Measurements from ENCODE around the gene HIRA.

Gene HIRA

DNA sequence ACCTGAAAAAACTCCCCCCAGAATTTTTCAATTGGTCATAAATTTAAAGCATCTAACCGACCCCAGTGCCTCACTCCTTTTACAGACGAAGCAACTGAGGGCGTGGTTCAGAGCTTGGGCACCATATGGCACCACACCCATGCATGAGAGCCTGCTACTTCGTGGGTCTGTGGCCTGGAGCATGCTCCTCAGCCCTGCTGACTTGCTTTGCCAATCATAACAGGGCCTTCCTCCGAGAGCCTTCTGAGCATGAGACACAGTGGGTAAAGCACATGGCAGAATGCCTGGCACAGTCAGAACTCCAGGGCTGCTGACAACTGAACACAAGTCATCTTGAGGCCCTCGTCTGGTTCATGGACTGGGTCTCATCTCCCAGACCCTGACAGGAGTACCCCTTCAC, 33.3 kb downstream of the HIRA start:
- no peaks in the 10 kb centered on the region for H3K27me3 ChIP-seq (ENCODE audit: control insufficient read depth, low read length)
- H3K27ac ChIP-seq (ENCODE audit: low read depth, low read length) = no peak overlapping the region
- 0 out of 2 replicates have a peak, but pooled peaks cover 6% of the 10 kb centered on the region for H4K20me1 ChIP-seq (ENCODE audit: control insufficient read depth, insufficient read depth, low read depth, low read length)
- no peak overlapping the region for H3K4me3 ChIP-seq (ENCODE audit: low read length)
- H3K9me2 ChIP-seq (replicated peaks; ENCODE audit: control insufficient read depth, low read length) = no peaks in the 10 kb centered on the region
- no peaks in the 10 kb centered on the region for H3K79me2 ChIP-seq (ENCODE audit: control insufficient read depth, low read length)
- peaks cover 79% of the 10 kb centered on the region for H3K36me3 ChIP-seq (ENCODE audit: control insufficient read depth, low read length)
- H3K9me3 ChIP-seq (ENCODE audit: control insufficient read depth, insufficient read depth, low read length) = no peaks in the 10 kb centered on the region
- TF ChIP-seq, protein P1, sequence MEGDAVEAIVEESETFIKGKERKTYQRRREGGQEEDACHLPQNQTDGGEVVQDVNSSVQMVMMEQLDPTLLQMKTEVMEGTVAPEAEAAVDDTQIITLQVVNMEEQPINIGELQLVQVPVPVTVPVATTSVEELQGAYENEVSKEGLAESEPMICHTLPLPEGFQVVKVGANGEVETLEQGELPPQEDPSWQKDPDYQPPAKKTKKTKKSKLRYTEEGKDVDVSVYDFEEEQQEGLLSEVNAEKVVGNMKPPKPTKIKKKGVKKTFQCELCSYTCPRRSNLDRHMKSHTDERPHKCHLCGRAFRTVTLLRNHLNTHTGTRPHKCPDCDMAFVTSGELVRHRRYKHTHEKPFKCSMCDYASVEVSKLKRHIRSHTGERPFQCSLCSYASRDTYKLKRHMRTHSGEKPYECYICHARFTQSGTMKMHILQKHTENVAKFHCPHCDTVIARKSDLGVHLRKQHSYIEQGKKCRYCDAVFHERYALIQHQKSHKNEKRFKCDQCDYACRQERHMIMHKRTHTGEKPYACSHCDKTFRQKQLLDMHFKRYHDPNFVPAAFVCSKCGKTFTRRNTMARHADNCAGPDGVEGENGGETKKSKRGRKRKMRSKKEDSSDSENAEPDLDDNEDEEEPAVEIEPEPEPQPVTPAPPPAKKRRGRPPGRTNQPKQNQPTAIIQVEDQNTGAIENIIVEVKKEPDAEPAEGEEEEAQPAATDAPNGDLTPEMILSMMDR (IDR thresholded peaks at IDR 0.05; ENCODE audit: low read depth, low read length, poor library complexity, severe bottlenecking) = no peak
- TF ChIP-seq EZH2phosphoT487 (IDR thresholded peaks at IDR 0.05; ENCODE audit: borderline replicate concordance, low read length) = no peak
- H3F3A ChIP-seq (ENCODE audit: control insufficient read depth, insufficient read depth) = no peaks in the 10 kb centered on the region
- H3K4me1 ChIP-seq (ENCODE audit: control insufficient read depth, low read length) = no peaks in the 10 kb centered on the region
- no peak overlapping the region for H3K4me2 ChIP-seq (ENCODE audit: low read length)

DNA sequence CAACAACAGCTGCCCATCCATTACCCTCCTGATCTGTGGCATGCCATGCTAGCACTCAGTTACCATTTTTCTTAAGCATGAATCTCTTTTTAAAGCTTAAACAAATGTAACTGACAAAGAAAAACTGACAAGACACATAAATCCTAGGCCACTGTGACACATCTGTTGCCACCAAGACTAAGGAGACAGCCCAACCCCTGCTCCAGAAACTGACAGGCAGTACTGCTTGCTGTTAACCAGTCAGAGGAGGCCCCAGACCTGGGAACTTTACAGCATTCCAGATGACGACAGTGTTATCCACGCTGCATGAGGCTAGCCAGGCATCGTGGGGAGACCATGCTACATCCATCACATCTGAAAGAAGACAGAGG, 33.8 kb downstream of the HIRA start:
- TF ChIP-seq, protein P1 (IDR thresholded peaks at IDR 0.05; ENCODE audit: low read depth, low read length, poor library complexity, severe bottlenecking) = no peak
- no peak for TF ChIP-seq EZH2phosphoT487 (IDR thresholded peaks at IDR 0.05; ENCODE audit: borderline replicate concordance, low read length)
- Histone ChIP-seq H3K27me3 (ENCODE audit: control insufficient read depth, low read length) (no peaks in the 10 kb centered on the region), H4K20me1 (ENCODE audit: control insufficient read depth, insufficient read depth, low read depth, low read length) (0 out of 2 replicates have a peak, but pooled peaks cover 6% of the 10 kb centered on the region), H3K9me3 (ENCODE audit: control insufficient read depth, insufficient read depth, low read length) (no peaks in the 10 kb centered on the region), H3K27ac (ENCODE audit: low read depth, low read length) (no peak overlapping the region), H3K9me2 (replicated peaks; ENCODE audit: control insufficient read depth, low read length) (no peaks in the 10 kb centered on the region), H3K4me3 (ENCODE audit: low read length) (no peak overlapping the region), H3K4me2 (ENCODE audit: low read length) (no peak overlapping the region), H3K4me1 (ENCODE audit: control insufficient read depth, low read length) (no peaks in the 10 kb centered on the region), H3K36me3 (ENCODE audit: control insufficient read depth, low read length) (peaks cover 82% of the 10 kb centered on the region), H3K79me2 (ENCODE audit: control insufficient read depth, low read length) (no peaks in the 10 kb centered on the region), H3F3A (ENCODE audit: control insufficient read depth, insufficient read depth) (no peaks in the 10 kb centered on the region)

DNA sequence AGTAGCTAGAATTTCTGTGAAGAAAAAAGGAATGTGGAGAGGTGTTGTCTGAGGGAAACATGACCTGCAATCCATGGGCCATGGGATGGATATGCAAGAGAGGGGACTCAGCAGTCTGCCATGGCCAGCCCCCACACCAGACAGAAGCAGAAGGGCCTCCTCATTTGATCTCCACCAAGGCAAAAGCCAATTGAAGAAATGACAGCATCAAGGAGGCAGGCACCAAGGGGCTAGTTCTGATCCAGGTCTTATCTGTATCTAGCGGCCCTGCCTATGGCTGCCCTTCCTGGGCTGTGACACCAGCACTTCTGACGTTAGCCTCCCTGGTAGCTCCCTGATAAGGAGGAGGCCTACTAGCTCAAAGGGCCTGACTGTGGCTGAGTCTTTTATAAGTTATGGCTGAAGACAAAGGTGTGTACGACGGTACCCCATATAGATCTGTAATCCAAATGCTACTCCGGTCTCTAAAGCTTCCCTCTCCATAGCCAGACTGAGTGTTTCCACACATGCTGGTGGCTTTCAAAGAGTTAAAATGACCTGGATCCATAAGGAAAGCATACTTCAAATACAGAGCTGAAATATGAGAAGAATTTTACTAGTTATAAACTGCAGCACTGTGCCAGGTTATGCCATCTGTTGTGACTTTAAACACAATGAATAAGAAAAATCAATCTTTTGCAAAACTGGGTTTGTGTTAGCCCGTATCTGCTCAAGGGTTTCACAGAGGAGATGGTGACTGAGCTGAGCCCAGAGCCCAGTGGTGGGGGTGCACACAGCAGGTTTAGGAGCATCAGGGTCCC, 34.4 kb downstream of the HIRA start:
- no peaks in the 10 kb centered on the region for H3K79me2 ChIP-seq (ENCODE audit: control insufficient read depth, low read length)
- H3K9me2 ChIP-seq (replicated peaks; ENCODE audit: control insufficient read depth, low read length) = no peaks in the 10 kb centered on the region
- no peak for TF ChIP-seq EZH2phosphoT487 (IDR thresholded peaks at IDR 0.05; ENCODE audit: borderline replicate concordance, low read length)
- TF ChIP-seq, protein P1 (IDR thresholded peaks at IDR 0.05; ENCODE audit: low read depth, low read length, poor library complexity, severe bottlenecking) = no peak
- no peaks in the 10 kb centered on the region for H3K4me1 ChIP-seq (ENCODE audit: control insufficient read depth, low read length)
- no peak overlapping the region for H3K4me2 ChIP-seq (ENCODE audit: low read length)
- peaks cover 88% of the 10 kb centered on the region for H3K36me3 ChIP-seq (ENCODE audit: control insufficient read depth, low read length)
- H3K27ac ChIP-seq (ENCODE audit: low read depth, low read length) = no peak overlapping the region
- H4K20me1 ChIP-seq (ENCODE audit: control insufficient read depth, insufficient read depth, low read depth, low read length) = 0 out of 2 replicates have a peak, but pooled peaks cover 6% of the 10 kb centered on the region
- H3K27me3 ChIP-seq (ENCODE audit: control insufficient read depth, low read length) = no peaks in the 10 kb centered on the region
- no peak overlapping the region for H3K4me3 ChIP-seq (ENCODE audit: low read length)
- no peaks in the 10 kb centered on the region for H3F3A ChIP-seq (ENCODE audit: control insufficient read depth, insufficient read depth)
- no peaks in the 10 kb centered on the region for H3K9me3 ChIP-seq (ENCODE audit: control insufficient read depth, insufficient read depth, low read length)

Measured in DOHH2 (cell line).